ENCODE results near the gene CMTM8. TPM values are rescaled to one million over a fixed set of nuclear protein-coding genes. Genes with fewer than 3 reads are reported as not detected.
"Not testable (repeated sequence)": the region's sequence is repeated elsewhere in the genome, so short reads cannot be mapped to it uniquely, and the experiment has no call there.

The CMTM8 gene
- total RNA-seq, 4 donors from 2014 or later, result 4.4 to 39.2 (median 7.4) TPM

DNA sequence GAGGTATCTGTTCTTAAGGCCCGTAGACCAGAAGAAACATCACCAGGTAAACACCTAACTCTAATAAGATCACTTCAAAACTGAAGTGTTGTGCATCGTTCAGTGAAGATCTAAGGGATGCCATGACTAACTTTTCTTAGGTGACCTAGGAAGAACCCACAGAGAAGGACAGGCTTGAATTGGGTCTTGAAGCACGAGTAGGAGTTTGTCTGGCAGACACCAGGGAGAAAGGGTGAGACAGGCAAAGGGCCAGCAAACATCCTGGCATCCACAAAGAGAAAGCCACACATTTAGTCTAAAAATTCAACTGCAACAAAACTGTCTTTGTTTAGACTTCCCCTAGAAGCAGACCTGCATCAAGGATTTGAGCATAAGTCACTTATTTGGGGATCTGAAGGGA is 15.5 kb upstream of the CMTM8 start:
- no peak overlapping the region for H3K4me3 ChIP-seq
- no peaks in the 10 kb centered on the region for H3K9me3 ChIP-seq
- DNase-seq, result no peak
- intact Hi-C loops (cut with DNase I; ENCODE audit: low total_unique reads) (no loop called here), in situ Hi-C loops (cut with MboI; ENCODE audit: low pct_ligation_motif_present in 1 of 4, low pct_unique_long_range_greater_than_20kb in 1 of 4, low sequenced_read_pairs in 3 of 4) (no loop called here)
- no peaks in the 10 kb centered on the region for H3K36me3 ChIP-seq
- H3K27me3 ChIP-seq, result no peaks in the 10 kb centered on the region
- no peaks in the 10 kb centered on the region for H3K4me1 ChIP-seq
- H3K27ac ChIP-seq, result no peak overlapping the region
- WGBS, 2 donors (ENCODE audit: low coverage in 1 of 2), result 70 to 94% methylated on average over 3 of the region's 3 CpGs
- TF ChIP-seq POLR2A (IDR thresholded peaks at IDR 0.05) (no peak), EP300 (IDR thresholded peaks at IDR 0.05; ENCODE audit: low read depth) (no peak), POLR2AphosphoS5 (IDR thresholded peaks at IDR 0.05) (no peak)
- TF ChIP-seq, protein P1, sequence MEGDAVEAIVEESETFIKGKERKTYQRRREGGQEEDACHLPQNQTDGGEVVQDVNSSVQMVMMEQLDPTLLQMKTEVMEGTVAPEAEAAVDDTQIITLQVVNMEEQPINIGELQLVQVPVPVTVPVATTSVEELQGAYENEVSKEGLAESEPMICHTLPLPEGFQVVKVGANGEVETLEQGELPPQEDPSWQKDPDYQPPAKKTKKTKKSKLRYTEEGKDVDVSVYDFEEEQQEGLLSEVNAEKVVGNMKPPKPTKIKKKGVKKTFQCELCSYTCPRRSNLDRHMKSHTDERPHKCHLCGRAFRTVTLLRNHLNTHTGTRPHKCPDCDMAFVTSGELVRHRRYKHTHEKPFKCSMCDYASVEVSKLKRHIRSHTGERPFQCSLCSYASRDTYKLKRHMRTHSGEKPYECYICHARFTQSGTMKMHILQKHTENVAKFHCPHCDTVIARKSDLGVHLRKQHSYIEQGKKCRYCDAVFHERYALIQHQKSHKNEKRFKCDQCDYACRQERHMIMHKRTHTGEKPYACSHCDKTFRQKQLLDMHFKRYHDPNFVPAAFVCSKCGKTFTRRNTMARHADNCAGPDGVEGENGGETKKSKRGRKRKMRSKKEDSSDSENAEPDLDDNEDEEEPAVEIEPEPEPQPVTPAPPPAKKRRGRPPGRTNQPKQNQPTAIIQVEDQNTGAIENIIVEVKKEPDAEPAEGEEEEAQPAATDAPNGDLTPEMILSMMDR (IDR thresholded peaks at IDR 0.05), result no peak

DNA sequence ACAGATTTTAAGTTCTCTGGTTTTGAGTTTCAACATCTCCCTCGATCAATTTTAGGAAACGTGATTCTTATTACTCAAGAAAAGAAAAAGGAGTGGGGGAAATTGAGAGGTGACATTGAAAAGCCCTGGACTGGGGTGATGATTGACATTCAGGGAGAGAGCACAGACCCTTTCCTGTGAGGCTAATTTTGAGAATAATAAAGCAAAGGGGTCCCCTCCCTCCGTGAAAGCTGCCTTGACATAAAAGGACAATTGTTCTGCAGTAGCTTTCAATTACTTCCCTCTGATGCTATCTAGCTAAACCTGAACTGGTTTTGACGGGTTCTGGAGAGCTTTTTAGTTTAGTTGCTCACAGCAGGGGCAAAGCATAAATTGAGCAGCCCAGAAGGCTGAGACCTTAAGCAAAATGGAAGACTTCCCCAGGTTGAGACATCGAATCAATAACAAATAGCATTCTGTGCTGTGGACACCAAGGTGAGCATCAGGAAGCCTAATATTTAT is 14.4 kb upstream of the CMTM8 start:
- TF ChIP-seq POLR2AphosphoS5 (IDR thresholded peaks at IDR 0.05), result no peak
- TF ChIP-seq, protein P1 (IDR thresholded peaks at IDR 0.05), result no peak
- no peak overlapping the region for H3K27ac ChIP-seq
- no peaks in the 10 kb centered on the region for H3K9me3 ChIP-seq
- H3K27me3 ChIP-seq, result no peaks in the 10 kb centered on the region
- in situ Hi-C loops (cut with MboI; ENCODE audit: low pct_ligation_motif_present in 1 of 4, low pct_unique_long_range_greater_than_20kb in 1 of 4, low sequenced_read_pairs in 3 of 4), result no loop called here
- H3K36me3 ChIP-seq, result no peaks in the 10 kb centered on the region
- intact Hi-C loops (cut with DNase I; ENCODE audit: low total_unique reads), result no loop called here
- WGBS, 2 donors (ENCODE audit: low coverage in 1 of 2), result 47 to 59% methylated on average over 5 of the region's 5 CpGs
- DNase-seq, result no peak
- H3K4me1 ChIP-seq, result no peaks in the 10 kb centered on the region
- no peak overlapping the region for H3K4me3 ChIP-seq

DNA sequence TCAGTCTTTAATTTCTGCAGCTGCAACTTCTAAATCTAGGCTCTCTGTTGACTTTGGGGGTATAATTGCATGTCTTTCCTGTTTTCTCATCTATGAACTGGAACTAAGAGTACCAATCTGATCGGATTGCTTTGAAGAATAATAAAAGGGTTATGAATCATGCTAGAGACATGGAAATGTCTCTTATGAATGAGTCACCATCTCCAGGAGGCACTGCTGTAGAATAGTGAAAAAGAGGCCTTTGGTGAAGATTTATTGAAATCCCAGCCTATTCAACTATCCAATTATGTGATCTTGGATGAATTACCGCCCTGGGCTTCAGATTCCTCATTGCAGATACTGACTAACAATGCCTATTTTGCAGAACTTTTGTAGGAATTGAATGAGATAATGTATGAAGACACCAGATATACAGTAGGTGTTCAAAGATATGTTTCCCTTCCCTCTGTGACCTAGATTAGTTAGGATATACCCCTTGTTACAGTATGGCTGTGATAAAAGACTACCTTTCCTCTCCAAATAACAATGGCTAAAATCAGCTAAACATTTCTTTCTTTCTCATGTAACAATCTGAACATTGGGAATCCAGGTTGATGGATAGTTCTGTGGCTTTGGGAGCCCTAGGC is 11.5 kb upstream of the CMTM8 start:
- no peak overlapping the region for H3K27ac ChIP-seq
- in situ Hi-C loops (cut with MboI; ENCODE audit: low pct_ligation_motif_present in 1 of 4, low pct_unique_long_range_greater_than_20kb in 1 of 4, low sequenced_read_pairs in 3 of 4), result no loop called here
- H3K4me3 ChIP-seq, result no peak overlapping the region
- 50 to 71% methylated on average over 1 to 2 of the region's 2 CpGs for WGBS, 2 donors (ENCODE audit: low coverage in 1 of 2)
- no peaks in the 10 kb centered on the region for H3K36me3 ChIP-seq
- intact Hi-C loops (cut with DNase I; ENCODE audit: low total_unique reads), result no loop called here
- no peaks in the 10 kb centered on the region for H3K9me3 ChIP-seq
- no peak for TF ChIP-seq POLR2AphosphoS5 (IDR thresholded peaks at IDR 0.05)
- no peaks in the 10 kb centered on the region for H3K27me3 ChIP-seq
- DNase-seq, result no peak
- H3K4me1 ChIP-seq, result no peaks in the 10 kb centered on the region

DNA sequence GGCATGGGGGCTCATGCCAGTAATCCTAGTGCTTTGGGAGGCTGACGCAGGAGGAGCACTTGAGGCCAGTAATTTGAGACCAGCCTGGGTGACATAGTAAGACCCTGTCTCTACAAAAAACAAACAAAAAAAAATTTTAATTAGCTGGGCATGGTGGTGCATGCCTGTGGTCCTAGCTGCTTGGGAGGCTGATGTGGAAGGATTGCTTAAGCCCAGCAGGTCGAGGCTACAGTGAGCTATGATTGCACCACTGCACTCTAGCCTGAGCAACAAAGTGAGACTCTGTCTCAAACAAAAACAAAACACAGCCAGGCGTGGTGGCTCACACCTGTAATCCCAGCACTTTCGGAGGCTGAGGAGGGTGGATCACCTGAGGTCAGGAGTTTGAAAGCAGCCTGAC is 9.7 kb upstream of the CMTM8 start:
- WGBS, 2 donors (ENCODE audit: low coverage in 1 of 2), result 83 to 100% methylated on average over 1 to 4 of the region's 4 CpGs
- H3K36me3 ChIP-seq; intact Hi-C loops (cut with DNase I; ENCODE audit: low total_unique reads); H3K9me3 ChIP-seq; in situ Hi-C loops (cut with MboI; ENCODE audit: low pct_ligation_motif_present in 1 of 4, low pct_unique_long_range_greater_than_20kb in 1 of 4, low sequenced_read_pairs in 3 of 4); H3K27ac ChIP-seq; H3K27me3 ChIP-seq; DNase-seq; H3K4me1 ChIP-seq; H3K4me3 ChIP-seq: not testable (repeated sequence)

DNA sequence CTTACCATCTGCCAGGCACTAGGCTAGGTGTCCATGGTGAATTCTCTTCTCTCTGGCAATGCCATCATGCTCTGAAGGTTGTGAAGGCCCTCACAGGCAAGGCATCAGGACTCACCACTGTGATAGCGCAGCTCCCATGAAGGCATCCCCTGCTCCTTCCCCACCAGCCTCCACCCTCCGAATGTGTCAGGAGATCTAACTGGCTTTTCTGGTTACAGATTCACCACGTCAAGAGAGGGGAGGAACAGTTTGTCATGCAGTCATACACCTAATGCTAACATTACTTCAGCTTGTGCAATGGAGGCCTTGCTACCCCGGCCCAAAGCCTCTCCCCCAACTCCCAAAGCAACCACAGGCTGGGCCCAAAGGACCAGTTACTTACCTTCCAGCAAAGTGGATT is 8.9 kb upstream of the CMTM8 start:
- Histone ChIP-seq H3K27ac (no peak overlapping the region), H3K36me3 (no peaks in the 10 kb centered on the region), H3K4me1 (no peaks in the 10 kb centered on the region), H3K9me3 (no peaks in the 10 kb centered on the region), H3K27me3 (no peaks in the 10 kb centered on the region), H3K4me3 (no peak overlapping the region)
- in situ Hi-C loops (cut with MboI; ENCODE audit: low pct_ligation_motif_present in 1 of 4, low pct_unique_long_range_greater_than_20kb in 1 of 4, low sequenced_read_pairs in 3 of 4), result no loop called here
- no peak for DNase-seq
- 76 to 92% methylated on average over 2 to 4 of the region's 4 CpGs for WGBS, 2 donors (ENCODE audit: low coverage in 1 of 2)
- intact Hi-C loops (cut with DNase I; ENCODE audit: low total_unique reads), result no loop called here
- TF ChIP-seq EP300 (IDR thresholded peaks at IDR 0.05; ENCODE audit: low read depth) (no peak), POLR2A (IDR thresholded peaks at IDR 0.05) (no peak), POLR2AphosphoS5 (IDR thresholded peaks at IDR 0.05) (no peak)
- TF ChIP-seq, protein P1 (IDR thresholded peaks at IDR 0.05), result no peak
